T follicular helper cell (primary cell): ENCODE data around the gene WASF2.
"Not testable (repeated sequence)": the region's sequence is repeated elsewhere in the genome, so short reads cannot be mapped to it uniquely, and the experiment has no call there.

Experiments used
- DNase-seq: peaks from one replicate; pipeline ENCODE4 v3.0.0-alpha.2; 2020; ENCODE audit warnings: low read depth

Gene WASF2

DNA sequence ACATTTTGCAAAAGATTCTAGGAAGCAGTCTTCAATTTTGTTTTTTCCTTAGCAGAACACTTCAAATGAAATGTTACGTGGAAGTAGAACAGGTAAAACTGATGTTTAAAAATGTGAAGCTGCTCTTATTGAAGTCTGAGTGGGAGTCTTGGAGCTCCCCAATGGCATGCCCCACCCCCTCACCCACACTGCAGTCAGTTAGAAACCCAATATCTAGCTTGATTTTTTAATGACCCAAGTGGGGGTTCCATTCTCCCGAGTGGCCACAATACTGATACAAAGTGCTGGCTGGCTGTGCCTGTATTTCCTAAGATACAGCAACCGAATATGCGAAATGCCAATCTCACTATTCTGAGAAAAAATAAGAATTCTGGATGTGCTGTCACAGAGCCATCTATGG lies 66.3 kb downstream of the WASF2 start:
- no peak for DNase-seq

DNA sequence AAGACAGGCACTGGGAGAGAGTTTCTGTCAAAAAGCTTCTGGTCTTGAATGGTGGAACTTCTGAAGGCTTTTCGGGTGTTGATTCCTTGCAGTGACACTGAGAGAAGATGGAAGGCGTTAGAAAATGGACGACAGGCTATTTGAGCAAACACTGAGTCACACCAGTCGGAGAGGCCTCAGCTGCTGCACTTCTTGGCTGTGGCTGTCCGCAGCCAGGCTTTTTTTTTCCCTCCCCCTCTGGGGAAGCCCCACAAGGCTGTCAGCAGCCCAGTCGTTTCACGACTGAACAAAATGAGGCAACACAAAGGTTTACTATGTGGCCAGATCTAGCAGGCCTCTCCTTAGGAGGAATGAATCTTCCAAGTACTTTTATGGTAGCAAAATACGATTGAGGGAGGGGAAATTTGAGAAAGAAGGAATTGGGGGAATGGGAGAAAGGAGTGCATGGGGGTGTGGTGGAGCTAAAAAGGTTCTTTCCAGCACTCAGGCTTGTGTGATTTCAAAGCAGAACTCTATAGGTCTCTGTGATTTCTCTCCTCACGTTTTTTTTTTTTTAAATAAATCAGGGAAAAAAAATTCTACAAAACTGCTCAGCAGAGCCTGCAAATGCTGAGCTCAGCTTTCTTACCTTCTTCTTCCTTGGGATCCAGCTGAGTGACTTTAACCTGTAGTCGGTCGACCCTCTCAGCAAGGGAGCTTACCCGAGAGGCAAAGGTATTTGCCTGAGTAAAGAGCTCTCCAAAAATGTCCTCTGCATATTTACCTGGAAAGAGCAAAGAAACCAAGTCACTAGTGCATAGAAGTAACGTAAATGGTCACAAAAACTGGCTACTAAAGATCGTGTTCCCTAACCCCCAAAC lies 71.4 kb downstream of the WASF2 start:
- no peak for DNase-seq

DNA sequence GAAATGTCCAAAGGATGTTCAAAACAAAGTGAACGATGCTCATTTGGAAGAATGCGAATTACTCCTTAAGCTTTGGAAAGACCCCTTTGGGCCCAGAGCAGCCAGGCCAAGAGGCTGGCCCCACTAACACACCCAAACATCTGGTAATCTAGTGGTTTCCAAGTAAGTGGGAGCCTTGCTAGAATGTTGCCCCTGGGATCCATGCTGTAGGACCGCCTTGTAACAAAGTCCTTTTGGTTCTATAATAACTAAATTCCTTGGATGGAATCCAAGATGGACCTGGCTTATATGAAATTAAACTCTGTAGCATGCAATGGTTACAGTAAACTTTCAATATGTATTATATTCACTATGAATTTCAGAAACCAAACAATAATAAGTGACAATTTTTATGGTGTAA lies 72.3 kb downstream of the WASF2 start:
- DNase-seq: no peak

DNA sequence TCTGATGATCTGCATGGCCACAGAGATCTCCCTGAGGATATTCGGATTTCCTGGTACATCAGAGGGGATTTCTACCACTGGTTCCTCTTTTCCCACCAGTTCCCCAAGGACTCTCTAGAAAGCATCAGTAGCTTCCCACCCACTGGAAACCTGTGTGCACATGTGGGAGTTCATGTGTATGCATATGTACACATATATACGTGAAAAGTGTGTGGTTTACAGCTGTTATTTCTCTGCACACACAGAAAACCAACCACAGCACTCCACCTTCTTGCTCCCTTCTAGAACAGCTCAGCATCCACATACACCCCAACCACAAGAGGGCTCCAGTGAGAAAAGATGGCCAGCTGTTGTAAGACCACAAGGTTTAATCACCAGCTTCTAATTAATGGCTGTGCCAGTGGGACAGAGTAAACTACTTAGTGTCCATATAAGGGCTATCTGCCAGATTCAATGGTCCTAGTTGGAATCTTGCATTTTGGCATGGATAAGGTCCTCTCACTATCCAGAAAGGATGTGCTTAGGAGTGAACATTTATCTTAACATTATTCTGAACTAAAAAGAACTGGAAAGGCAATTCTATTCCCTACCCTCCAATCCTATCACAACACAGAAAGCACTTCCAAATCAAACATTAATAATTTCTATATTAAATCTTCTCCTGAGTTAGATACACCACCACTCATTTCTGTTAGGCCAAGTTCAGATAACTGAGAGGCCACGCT lies 73.4 kb downstream of the WASF2 start:
- peak; percentile 36 for DNase-seq

DNA sequence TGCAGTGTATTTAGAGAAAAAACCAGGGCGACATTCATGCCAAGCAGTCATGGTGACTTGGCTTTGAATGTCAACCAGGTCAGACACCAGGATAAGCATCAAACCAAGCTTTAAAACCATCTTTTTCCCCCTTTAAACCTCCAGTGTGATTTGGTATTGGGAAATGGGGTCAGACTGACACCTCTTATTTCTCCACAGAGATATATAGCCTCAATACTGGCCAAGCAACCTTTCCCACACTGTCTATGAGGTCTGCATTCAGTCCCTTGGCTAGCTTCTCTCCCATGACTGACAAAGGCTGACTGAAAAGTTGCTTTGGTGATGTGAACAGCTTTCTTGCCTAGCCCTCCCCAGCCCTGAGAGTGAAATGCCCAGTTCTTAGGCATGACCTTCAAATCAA lies 75.9 kb downstream of the WASF2 start:
- no peak for DNase-seq

DNA sequence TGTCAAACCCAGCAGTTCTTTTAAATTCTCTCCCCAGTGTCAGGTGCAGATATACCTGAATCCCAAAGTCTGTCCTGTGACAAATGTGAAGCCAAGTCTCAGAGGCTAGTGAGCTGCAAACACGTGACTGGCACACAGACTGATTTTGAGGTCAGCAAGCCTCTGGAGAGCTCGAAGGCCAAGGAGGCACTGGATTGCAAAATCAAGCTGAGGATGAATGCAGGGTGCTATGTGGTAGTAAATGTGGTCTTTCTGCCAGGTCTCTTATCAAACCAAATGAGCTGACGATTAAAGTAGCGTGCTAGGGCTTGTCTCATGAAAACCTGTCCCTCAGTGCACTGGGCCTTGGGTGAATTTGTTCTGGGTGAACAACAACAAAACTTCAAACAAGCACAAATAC lies 77.0 kb downstream of the WASF2 start:
- no peak for DNase-seq

DNA sequence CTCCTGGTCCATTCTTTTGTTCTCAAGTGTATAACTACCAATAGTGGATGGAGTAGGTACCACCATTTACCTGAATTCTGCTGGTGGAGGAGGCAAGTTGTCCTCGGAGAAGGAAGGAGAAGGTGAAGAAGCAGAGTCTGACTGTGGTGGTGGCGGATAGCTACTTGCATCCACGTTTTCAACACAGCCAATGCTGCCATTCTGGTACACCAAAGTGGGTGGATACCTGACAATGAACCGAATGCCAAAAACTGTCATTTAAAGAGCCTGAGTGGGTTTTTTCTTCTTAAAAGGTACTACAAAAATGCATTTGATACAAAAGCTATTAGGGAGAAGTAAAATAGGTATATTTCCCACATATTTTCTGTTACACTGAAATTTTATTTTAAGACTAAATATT lies 77.5 kb downstream of the WASF2 start:
- DNase-seq: no peak

DNA sequence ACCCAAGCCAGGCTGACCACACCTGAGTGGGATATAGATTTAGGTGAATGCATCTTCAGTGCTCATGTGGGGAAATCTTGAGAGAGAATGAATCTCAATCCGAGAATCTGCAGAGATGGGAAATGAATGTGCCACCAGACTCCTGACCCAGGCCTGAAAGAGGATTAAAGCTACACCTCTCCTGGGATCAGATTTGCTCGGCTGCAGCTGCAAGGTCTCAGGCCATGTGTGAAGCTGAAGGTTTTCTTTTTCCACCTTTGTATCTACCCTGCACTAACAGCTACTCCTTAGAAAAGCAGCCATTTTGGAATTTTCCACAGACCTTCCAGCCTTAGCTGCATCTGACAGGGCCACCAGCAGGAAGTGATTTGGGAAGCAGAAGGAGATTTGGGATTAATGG lies 79.3 kb downstream of the WASF2 start:
- DNase-seq: no peak

DNA sequence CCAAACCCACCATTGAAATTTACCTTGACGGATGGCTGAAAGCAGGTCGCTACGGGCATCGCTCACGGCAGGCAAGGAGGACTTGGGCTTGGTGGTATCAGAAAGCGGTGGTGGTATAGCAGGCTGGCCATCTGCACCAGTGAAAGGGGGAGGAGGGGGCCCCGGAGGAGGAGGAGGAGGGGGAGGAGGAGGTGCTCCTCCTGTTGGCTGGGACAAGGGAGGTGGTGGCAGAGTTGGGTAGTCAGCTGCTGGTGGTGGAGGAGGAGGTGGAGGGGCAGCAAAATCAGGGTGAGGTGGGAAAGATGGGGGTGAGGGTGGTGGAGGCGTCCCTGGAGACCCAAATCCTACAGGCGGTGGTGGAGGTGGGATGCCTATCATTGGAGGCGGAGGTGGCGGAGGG lies 80.3 kb downstream of the WASF2 start:
- no peak for DNase-seq

DNA sequence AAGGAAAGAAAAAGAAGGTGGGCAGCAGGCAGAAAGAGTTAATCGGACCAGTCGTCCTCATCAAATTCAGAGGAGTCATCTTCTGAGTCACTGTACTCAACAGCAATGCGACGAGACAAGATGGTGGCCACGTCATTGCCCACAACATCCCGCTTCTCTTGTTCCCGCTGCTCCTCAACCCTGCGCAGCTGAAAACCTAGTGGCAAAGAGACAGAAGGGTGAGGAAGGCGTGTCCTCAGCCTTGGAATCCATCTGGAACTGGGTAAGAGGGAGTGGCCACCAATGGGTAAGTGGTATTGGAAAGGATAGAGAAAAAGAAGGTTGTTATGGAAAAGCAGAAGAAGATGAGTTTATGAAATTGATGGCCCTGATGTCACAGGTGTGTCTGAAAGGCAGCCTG lies 81.8 kb downstream of the WASF2 start:
- DNase-seq: no peak

DNA sequence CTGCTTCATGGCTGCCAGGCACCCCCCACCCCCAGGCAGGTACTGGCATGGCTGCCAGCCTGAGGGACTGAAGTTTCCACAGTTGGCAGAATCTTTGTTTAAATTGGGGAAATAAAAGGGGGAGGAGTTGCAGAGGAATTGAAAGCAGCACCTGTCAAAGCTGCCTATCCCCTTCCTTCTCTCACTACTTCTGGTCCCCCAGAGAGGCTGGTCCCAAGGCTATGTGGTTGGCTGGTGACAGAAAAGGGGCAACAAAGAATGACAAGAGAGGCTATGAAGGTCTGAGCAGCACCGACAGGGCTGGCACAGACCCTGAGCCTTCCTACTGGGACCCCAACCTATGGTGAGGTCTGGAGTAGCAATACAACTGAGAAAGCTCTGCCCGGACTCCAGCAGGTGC lies 83.2 kb downstream of the WASF2 start:
- not testable (repeated sequence) for DNase-seq

DNA sequence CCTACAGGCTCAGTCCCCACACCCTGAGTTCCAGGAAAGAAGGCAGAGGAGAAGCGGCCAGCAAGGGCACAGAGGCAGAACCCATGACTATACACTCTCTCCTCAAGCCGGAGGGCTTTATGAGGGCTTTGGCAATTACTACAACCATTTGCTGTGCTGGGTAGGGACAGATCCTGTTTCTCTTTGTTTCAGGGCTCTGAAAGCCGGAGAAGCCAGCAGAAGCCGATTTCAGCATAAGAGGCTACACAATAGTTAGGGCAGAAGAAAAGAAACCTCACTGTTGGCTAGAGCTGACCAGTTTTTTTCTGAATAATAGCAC lies 83.6 kb downstream of the WASF2 start:
- DNase-seq: no peak

DNA sequence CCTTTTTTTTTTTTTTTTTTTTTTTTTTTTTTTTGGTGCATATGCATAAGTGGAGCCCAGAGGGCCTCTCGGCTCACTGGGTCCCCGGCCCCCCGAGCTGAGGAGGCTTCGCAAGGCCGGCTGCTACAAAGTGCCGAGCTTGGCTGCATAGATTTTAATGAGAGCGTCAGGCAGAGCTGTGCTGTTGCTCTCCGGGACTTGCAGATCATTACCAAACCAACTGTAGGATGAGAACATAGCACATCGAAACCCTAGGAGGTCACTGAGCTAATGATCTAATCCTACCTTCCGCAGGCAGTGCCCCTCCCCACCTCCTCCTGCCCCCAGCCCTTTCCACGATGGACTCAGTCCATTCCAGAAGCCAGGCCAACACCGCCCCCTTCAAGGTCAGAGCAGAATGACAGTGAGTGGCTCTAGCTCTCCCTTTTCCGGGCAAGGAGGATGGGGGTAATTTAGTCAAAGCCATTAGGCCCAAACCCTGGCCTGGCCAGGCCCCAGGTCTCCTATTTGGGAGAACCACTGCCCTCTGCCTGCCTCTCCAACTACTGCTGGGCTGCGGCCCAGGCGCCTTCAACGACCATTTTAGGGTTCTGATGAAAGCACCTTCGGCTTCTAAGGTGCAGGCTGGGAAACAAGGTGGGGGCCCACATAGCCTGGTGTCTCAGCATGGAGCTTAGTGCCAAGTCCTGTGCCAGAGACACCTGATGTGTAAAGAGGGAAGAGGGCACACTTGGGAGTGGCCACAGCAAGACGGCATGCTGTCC lies 84.2 kb downstream of the WASF2 start:
- not testable (repeated sequence) for DNase-seq

DNA sequence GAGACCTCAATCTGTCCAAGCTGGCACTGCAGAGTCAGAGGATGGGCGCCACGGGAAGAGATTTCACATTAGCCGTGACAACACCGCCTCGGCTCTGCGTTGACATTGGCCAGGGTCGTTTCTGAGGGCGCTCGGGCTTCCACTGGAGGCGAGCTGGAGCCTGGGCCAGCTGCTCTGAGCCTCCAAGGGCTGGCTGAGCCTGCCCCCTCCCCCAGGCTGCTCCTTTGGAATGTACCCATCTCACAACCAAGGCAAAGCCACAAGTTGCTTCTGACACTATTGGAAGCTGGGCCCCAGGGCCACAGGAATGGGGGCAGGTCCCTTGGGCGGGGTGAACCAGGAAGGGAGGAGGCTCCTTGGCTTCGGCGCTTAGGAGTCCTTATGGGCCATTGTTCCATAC lies 84.9 kb downstream of the WASF2 start:
- no peak for DNase-seq

DNA sequence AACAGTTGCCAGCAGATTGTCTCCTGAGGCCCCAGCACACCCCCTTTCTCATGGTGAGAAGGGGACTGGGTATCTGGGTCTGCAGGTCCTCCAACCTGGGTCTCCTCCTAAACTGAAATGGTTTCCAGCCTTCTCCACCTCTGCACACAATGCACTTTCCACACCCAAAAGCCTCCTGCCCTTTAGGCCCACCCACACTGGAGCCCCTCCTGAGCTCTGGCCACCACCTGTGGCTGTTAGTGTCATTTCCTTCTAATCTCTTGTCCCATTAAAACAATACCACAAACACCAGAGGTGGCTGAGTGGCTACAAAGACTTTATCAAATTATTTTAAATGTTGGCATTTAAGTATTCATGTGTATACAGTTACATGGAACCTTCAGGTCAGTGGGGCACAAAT lies 86.0 kb downstream of the WASF2 start:
- DNase-seq: no peak

DNA sequence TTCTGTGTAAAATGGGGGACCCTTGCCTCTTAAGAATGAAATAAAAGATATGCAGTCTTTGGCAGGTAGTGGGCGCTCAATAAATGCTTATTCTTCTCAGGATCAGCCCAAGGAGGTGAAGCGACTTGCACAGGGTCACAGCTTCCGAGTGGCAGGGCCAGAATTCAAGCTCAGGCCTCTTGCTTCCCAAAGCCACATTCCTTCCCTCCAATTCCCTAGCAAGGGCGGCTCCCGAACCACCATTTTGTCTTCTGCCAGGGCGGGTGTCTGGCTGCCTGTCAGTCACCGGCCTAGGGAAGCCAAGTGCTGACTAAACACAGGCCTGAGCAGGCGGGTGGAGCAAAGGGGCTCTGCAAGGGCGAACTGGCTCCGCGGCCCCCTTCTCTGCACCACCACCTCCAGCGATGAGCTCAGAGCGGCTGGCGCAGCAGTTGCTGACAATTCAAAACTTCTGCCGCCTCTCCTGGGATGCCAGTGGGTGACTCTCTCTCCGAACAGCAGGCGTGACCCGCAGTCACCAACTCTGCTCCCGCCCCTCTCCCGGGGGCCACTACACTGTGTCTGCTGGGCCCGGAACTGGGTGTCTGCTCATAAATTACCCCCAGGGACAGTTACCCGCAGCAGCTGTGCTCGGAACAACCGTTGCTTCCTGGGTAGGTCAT lies 86.8 kb downstream of the WASF2 start:
- DNase-seq: no peak

DNA sequence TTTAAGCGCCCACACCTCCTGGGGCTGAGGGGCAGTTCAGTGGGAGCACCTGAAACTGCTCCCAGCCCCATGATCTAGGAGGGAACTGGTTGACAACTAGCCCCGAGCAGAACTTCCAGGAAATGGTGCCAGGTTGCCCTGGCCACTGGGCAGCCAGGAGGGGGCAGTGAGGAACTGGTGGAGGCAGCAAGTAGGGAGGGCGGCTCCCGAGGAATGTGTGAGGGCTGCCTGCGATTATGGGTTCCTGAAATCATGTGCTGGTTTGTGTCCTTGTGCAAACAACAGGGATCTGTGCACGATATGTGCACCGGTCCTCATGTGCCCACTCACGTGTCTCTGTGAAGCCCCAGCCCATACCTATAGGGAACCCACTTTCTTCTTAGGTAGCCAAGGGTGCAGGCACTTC lies 87.6 kb downstream of the WASF2 start:
- DNase-seq: no peak

DNA sequence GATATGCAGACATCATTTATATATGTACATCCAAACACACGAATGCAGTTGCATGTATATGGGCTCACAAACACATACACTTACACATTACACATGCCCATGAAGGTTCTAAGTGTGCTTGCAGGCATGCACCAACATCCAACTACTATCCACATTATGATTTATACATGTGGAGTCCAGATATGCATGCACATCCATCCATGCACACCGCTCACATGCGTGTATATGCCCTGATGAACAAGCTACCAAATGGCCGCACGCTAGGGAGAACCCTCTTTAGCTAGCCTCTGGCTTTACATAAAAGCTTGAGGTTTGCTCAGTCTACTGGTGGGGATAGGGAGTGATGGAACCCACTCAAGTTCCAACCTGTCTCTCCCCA lies 89.0 kb downstream of the WASF2 start:
- DNase-seq: no peak

DNA sequence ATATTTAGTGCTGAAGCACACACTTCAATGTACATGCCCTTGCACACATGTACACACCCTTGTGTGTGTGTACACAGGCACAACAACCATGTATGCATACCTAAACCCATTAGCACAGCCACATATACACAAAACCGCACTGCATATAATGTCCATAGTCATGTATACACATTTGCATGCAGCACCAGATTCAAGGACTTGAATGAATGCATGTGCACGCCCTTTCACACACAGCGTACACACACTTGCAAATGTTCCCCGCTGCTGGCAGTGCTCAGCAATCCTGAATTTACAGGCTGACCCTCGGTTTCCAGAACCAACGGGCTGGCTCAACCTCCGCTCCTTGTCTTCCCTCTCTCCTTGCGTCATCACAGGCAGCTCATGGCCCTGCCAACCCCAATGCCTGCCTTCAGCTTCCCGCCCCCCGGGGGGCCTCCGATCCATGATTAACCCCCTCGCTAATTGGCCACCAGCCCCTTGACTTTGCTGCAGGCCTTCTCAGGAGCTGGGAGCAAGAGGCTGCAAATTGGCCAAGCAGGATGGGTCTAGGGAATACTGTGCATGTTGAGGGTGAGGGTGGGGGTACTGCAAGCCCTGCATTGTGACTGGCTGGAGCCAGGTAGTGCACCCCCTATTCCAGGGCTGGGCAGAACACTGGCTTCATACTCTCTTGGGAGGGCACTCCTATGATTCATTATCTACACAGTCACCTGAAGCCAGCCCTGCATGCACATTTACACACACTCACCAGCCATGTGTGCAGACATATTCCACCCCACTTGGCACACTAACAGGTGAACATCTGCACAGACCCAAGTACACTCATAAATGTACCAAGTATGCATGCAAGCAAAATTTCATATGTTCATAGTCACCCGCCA lies 89.6 kb downstream of the WASF2 start:
- DNase-seq: no peak

DNA sequence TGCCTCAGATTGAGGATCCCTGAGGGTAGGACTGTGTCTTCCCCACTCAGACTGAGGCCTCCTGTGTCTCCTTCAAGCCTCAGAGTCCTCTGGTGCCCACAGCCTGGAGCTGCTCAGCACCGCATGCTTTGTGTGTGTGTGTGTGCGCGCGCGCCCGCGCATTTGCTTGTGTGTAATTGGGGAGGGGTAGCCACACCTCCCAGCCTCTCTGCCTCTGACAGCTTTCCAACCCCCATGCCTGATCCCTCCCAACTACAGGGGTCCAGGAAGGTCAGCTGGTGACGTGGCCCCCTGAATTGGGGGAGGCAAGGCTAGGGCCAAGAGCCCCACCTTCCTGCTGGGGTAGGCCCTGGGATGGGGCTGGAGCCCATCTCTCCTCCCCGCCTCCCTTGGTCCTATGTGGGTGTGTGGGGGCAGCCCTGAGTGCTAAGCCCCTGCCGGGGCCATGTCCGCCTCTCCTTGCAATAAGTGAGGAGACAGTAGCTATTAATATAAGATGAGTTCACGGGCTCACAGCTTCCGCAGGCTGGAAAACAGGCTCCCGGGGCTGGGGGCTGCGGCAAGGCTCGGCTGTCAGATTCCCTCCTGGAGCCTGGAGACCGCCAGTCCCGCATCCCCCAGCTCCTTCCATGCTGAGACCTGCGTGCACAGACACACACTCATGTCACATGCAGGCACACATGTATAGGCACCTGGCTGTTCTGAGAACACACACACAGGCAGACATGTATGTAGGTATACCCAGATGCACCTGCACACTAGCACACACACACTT lies 90.5 kb downstream of the WASF2 start:
- DNase-seq: no peak
